GM19239 (cell line): ENCODE results near the gene ADAMTSL2.
A peak's percentile ranks its signal among the peaks of the same experiment; 100 is the strongest.

ENCODE experiments used
- DNase-seq: peaks from one replicate; pipeline ENCODE4 v3.0.0; 2011; ENCODE audit warnings: low spot score; ENCODE audit not compliant: insufficient read length
- FAIRE-seq: peaks from 2 replicates; lab custom pipeline; 2011; peaks lifted over from hg19 to GRCh38; lab: Jason Lieb, UNC

Gene ADAMTSL2

GRCh38 chr9:133613432-133613831, 78.9 kb downstream of the ADAMTSL2 start:
- FAIRE-seq (no peak), DNase-seq (no peak)

GRCh38 chr9:133614056-133614455, 79.6 kb downstream of the ADAMTSL2 start:
- FAIRE-seq (no peak), DNase-seq (no peak)

- DNase-seq (no peak), FAIRE-seq (no peak)
Observed at GRCh38 chr9:133614678-133615077, 80.2 kb downstream of the ADAMTSL2 start.

GRCh38 chr9:133615186-133615585, 80.7 kb downstream of the ADAMTSL2 start:
- no peak for DNase-seq
- no peak for FAIRE-seq

- DNase-seq (no peak), FAIRE-seq (no peak)
Observed at GRCh38 chr9:133615606-133616188, 81.2 kb downstream of the ADAMTSL2 start.

- no peak for DNase-seq
- no peak for FAIRE-seq
Observed at GRCh38 chr9:133616643-133617405, 82.3 kb downstream of the ADAMTSL2 start.

GRCh38 chr9:133618726-133619125, 84.2 kb downstream of the ADAMTSL2 start:
- no peak for FAIRE-seq
- no peak for DNase-seq

- DNase-seq (peak; percentile 40), FAIRE-seq (peak; percentile 55)
Observed at GRCh38 chr9:133619791-133620190, 85.3 kb downstream of the ADAMTSL2 start.

GRCh38 chr9:133621725-133622267, 87.3 kb downstream of the ADAMTSL2 start:
- DNase-seq = no peak
- no peak for FAIRE-seq

- DNase-seq = no peak
- FAIRE-seq = no peak
Observed at GRCh38 chr9:133622555-133622954, 88.1 kb downstream of the ADAMTSL2 start.
